ENCODE results near the gene EHMT1.
"Not testable (repeated sequence)": the region's sequence is repeated elsewhere in the genome, so short reads cannot be mapped to it uniquely, and the experiment has no call there.

The EHMT1 gene

GRCh38 chr9:137734181-137734580, 115.4 kb downstream of the EHMT1 start:
- no peak for DNase-seq (ENCODE audit: low read depth in 2 of 2, low spot score in 1 of 2)

- not testable (repeated sequence) for DNase-seq (ENCODE audit: low read depth in 2 of 2, low spot score in 1 of 2)
Observed at GRCh38 chr9:137738182-137738696, 119.4 kb downstream of the EHMT1 start.

GRCh38 chr9:137738703-137739102, 119.9 kb downstream of the EHMT1 start:
- no peak for DNase-seq (ENCODE audit: low read depth in 2 of 2, low spot score in 1 of 2)

- no peak for DNase-seq (ENCODE audit: low read depth in 2 of 2, low spot score in 1 of 2)
Observed at GRCh38 chr9:137739371-137740309, 120.8 kb downstream of the EHMT1 start.

- DNase-seq (ENCODE audit: low read depth in 2 of 2, low spot score in 1 of 2): no peak
Observed at GRCh38 chr9:137740312-137740711, 121.5 kb downstream of the EHMT1 start.

- no peak for DNase-seq (ENCODE audit: low read depth in 2 of 2, low spot score in 1 of 2)
Observed at GRCh38 chr9:137741330-137741729, 122.5 kb downstream of the EHMT1 start.

GRCh38 chr9:137742698-137743097, 123.9 kb downstream of the EHMT1 start:
- no peak for DNase-seq (ENCODE audit: low read depth in 2 of 2, low spot score in 1 of 2)

- DNase-seq (ENCODE audit: low read depth in 2 of 2, low spot score in 1 of 2): no peak
Observed at GRCh38 chr9:137743695-137744094, 124.9 kb downstream of the EHMT1 start.

GRCh38 chr9:137744632-137745183, 125.9 kb downstream of the EHMT1 start:
- DNase-seq (ENCODE audit: low read depth in 2 of 2, low spot score in 1 of 2): no peak

GRCh38 chr9:137745541-137745991, 126.8 kb downstream of the EHMT1 start:
- DNase-seq (ENCODE audit: low read depth in 2 of 2, low spot score in 1 of 2): no peak

- DNase-seq (ENCODE audit: low read depth in 2 of 2, low spot score in 1 of 2): no peak
Observed at GRCh38 chr9:137748311-137748710, 129.5 kb downstream of the EHMT1 start.

GRCh38 chr9:137748741-137749140, 129.9 kb downstream of the EHMT1 start:
- no peak for DNase-seq (ENCODE audit: low read depth in 2 of 2, low spot score in 1 of 2)

- DNase-seq (ENCODE audit: low read depth in 2 of 2, low spot score in 1 of 2): no peak
Observed at GRCh38 chr9:137749511-137749910, 130.7 kb downstream of the EHMT1 start.

- no peak for DNase-seq (ENCODE audit: low read depth in 2 of 2, low spot score in 1 of 2)
Observed at GRCh38 chr9:137750007-137750406, 131.2 kb downstream of the EHMT1 start.

GRCh38 chr9:137750566-137750965, 131.8 kb downstream of the EHMT1 start:
- DNase-seq (ENCODE audit: low read depth in 2 of 2, low spot score in 1 of 2): no peak

GRCh38 chr9:137751616-137752015, 132.8 kb downstream of the EHMT1 start:
- no peak for DNase-seq (ENCODE audit: low read depth in 2 of 2, low spot score in 1 of 2)

- no peak for DNase-seq (ENCODE audit: low read depth in 2 of 2, low spot score in 1 of 2)
Observed at GRCh38 chr9:137752426-137752825, 133.6 kb downstream of the EHMT1 start.

- no peak for DNase-seq (ENCODE audit: low read depth in 2 of 2, low spot score in 1 of 2)
Observed at GRCh38 chr9:137753192-137753765, 134.5 kb downstream of the EHMT1 start.

- DNase-seq (ENCODE audit: low read depth in 2 of 2, low spot score in 1 of 2): no peak
Observed at GRCh38 chr9:137755261-137755927, 136.6 kb downstream of the EHMT1 start.

GRCh38 chr9:137756045-137756744, 137.4 kb downstream of the EHMT1 start:
- DNase-seq (ENCODE audit: low read depth in 2 of 2, low spot score in 1 of 2): no peak

GRCh38 chr9:137757139-137757538, 138.3 kb downstream of the EHMT1 start:
- DNase-seq (ENCODE audit: low read depth in 2 of 2, low spot score in 1 of 2): no peak
